HG02852 (cell line): ENCODE measurements around the gene TBK1.
A peak's percentile ranks its signal among the peaks of the same experiment; 100 is the strongest.

Experiments
- ATAC-seq: cut with Tn5 transposase; IDR thresholded peaks from one replicate; pipeline ENCODE4 v1.9.1; 2021; ENCODE audit warnings: mild to moderate bottlenecking, moderate library complexity; ENCODE audit not compliant: unreplicated experiment

TBK1 gene

GRCh38 chr12:64451687-64452558 lies at the start of gene TBK1:
Gene TBK1, plus strand, starts transcription at chr12:64452120. Its CDS starts 3,751 bp downstream, at chr12:64455871.
- peak; percentile 86 for ATAC-seq

- ATAC-seq = no peak
These were observed 49.7 kb upstream of the TBK1 start for GRCh38 chr12:64402181-64402580.

- peak; percentile 93 for ATAC-seq
These were observed 48.0 kb upstream of the TBK1 start, which contains the start of gene XPOT for GRCh38 chr12:64403707-64404469. Gene XPOT, plus strand, starts transcription at chr12:64404392. Its CDS starts 5,644 bp downstream, at chr12:64410036.

GRCh38 chr12:64404470-64405256 lies 47.3 kb upstream of the TBK1 start:
- ATAC-seq = peak; percentile 53

GRCh38 chr12:64407342-64408223 lies 44.3 kb upstream of the TBK1 start:
- ATAC-seq = no peak

DNA sequence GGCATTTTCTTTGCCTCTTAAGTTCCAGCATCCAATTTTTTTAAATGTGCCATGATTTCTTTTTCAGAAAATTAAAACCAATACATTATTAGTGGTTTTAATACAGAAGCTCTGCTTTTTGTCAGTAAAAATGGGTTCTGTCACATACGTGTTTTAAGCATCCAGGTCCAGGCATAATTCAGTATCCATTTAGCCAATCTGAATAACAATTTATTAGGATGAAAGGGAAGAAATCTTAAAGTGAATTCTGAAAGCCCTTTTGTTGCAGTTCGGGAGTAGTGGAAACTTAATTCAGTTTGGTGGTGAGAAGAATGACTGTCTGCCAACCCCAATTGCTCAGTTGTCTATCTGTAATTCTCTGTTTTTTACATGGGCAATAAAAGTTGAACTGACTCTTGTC lies 40.5 kb upstream of the TBK1 start:
- no peak for ATAC-seq

- ATAC-seq = no peak
These were observed 39.5 kb upstream of the TBK1 start for GRCh38 chr12:64412459-64412858.

GRCh38 chr12:64413884-64414283 lies 38.0 kb upstream of the TBK1 start:
- ATAC-seq = no peak

DNA sequence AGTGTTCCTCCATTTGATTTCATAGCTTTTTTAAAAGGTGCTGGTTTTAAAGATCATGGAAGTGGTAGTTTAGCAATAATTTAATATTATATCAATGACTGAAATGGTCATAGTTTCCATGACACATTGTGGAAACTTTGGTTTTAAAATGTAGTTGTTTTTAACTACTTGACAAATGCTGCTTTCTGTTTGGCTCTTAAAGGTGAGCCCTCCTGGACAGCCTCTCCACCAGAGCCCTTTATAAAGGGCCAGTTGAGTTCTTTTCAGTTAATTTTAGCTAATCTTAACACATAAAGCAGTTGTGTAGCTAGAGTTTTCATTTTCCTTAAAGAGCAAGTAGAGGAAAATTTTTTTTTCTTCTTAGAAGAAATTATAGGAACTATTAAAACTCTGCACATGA lies 33.7 kb upstream of the TBK1 start:
- ATAC-seq = no peak

DNA sequence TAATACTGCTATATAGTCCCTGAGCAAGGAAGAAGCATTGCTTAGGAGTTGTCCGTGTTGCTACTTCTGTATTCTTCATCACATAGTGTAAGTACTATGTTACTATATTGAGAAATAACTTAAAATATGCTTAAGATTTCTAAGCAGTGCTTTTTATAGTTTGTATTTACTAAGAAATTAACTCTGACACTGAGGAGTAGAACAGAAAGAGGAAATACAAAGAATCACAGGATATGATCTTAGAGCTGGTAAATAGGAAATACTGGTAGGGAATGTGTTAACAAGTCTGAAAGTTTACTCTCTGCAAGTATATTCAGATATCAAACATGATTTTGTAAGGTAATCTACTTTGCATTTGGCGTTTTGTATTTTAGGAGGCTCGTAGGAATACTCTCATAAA lies 32.2 kb upstream of the TBK1 start:
- no peak for ATAC-seq

DNA sequence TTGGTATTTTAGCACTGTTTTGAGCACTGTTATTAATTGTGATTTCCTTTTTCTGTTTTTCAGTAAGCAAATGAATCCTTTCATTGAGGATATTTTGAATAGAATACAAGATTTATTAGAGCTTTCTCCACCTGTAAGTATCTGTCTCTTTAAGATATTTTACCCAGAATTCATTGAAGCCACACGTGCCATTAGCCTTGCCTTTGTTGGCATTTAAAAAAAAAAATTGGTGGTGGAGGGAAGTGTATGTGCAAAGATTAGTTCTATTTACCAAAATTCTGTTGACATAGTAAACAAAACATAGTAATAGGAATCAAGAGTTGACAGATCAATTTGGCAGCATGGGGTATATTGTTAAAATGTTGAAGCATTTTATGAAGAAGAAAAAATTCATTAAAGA lies 23.9 kb upstream of the TBK1 start:
- ATAC-seq = no peak

DNA sequence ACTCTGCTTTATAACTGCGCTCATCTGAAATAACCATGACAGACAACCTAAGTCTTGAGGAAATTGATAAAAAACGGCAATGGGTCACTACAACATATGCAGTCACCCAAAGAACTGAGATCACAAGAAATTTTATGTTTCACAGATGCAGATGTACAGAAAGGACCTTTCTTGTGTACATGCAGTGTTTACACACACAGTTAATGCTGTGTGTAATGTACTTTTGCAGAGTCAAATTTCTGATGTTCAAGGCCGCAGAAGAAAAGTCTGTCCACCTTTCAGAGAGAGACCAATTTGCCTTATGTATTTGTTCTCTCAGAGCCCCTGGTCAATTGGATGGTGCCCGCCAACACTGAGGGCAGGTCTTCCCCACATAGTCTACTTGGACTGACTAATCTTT lies 23.0 kb upstream of the TBK1 start:
- ATAC-seq = no peak

DNA sequence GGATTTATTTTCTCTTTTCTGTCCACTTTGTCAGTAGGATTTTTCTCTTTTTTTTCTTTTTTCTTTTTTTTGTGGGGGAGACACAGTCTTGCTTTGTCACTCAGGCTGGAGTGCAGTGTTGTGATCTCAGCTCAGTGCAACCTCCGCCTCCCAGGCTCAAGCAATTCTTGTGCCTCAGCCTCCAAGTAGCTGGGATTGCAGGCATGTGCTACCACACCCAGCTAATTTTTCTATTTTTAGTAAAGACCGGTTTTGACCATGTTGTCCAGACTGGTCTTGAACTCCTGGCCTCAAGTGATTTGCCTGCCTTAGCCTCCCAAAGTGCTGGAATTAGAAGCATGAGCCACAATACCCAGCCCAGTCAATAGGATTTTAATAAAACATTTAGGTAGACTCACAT lies 21.0 kb upstream of the TBK1 start:
- ATAC-seq = no peak

DNA sequence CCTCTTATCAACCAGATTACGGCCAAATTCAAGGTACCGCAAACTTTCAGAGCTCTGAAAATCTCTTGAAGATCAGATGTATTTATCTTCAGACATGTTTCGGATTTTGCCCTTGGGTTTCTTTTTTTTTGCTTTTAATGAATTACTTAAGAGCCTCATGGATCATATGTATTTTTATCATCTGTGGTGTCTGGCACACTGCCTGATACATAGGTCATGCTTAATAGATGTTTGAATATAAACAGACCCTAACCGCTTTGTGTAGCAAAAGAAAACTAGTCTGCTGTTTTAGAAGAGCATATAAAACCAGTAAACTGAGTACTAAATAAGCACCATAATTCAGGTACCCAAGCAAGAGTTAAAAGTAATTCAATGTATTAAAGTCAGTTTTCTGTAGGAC lies 20.1 kb upstream of the TBK1 start:
- ATAC-seq = no peak

- ATAC-seq = no peak
These were observed 18.0 kb upstream of the TBK1 start for GRCh38 chr12:64433915-64434314.

DNA sequence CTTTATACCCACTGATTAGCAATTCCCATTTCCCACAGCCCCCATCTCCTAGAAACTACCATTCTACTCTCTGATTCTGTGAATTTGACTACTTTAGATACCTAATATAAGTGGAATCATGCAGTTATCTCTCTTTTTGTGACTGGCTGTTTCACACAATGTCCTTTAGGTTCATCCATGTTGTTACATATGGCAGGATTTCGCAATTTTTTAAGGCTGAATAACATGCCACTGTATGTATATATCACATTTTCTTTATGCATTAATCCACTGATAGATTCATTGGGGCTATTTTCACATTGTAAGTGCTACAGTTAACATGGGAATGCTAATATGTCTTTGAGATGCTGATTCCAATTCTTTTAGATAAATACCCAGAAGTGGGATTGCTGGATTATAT lies 11.8 kb upstream of the TBK1 start:
- ATAC-seq = no peak

GRCh38 chr12:64445490-64445889 lies 6.4 kb upstream of the TBK1 start:
- ATAC-seq = no peak

DNA sequence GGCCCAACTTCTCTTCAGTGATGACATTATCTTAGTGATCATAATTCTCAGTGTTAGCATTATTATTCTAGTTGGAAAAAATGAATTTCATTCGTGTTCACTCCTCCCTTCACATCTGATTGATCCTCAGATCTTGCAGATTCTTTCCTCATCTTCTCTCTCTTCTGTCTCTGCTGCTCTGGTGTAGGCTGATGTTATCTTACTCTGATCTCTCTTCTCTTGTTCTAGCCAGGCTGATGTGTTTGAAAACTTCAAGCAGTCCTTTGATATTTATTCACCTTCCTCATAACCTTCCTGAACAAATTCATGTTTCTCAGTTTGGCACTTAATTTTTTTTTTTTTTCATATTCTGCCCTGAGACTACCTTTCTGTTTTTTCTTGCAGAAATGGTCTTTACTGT lies 5.6 kb upstream of the TBK1 start:
- ATAC-seq = no peak

DNA sequence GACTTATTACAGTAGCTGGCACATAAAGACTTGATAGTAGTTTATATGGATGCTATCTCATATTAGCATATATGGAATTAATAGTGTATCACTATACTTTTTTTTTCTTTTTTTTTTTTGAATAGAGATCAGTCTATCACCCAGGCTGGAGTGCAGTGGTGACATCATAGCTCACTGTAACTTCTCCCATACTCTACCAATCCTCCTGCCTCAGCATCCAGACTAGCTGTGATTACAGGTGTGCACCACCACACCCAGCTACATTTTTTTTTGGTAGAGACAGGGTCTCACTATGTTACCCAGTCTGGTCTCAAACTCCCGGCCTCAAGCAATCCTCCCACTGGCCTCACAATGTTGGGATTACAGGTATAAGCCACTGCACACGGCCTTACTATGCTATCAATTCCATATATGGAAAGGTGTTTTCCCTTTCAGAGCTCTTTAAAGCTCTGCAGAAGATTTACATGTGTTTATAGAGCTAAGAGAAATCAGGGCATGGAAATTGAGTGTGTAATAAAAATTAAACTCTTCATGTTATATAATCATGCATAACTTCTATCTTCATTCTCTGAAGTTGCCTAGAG lies 1.8 kb upstream of the TBK1 start:
- no peak for ATAC-seq
